ENCODE measurements around the gene MSRB2.

MSRB2 gene

GRCh38 chr10:23121135-23121534 lies 25.8 kb downstream of the MSRB2 start:
- no peak overlapping the region for H3K4me3 ChIP-seq (ENCODE audit: low read depth, low read length)
- POLR2A ChIA-PET, result no interaction called here
- DNase-seq (ENCODE audit: low read depth, low spot score), result no peak
- TF ChIP-seq CTCF (IDR thresholded peaks at IDR 0.05; ENCODE audit: insufficient read depth, low read length, missing control alignments), result no peak
- CTCF ChIA-PET, result no interaction called here

- no peak for DNase-seq (ENCODE audit: low read depth, low spot score)
- no peak overlapping the region for H3K4me3 ChIP-seq (ENCODE audit: low read depth, low read length)
- no peak for TF ChIP-seq CTCF (IDR thresholded peaks at IDR 0.05; ENCODE audit: insufficient read depth, low read length, missing control alignments)
- ChIA-PET POLR2A (no interaction called here), CTCF (interaction anchor here (1.4 kb wide), 1 partner anchor 22 kb away, joined by 5 read pairs; no protein-coding TSS in a partner anchor)
Observed at GRCh38 chr10:23136462-23136861, 41.1 kb downstream of the MSRB2 start.

GRCh38 chr10:23139677-23140076 lies 44.3 kb downstream of the MSRB2 start:
- POLR2A ChIA-PET, result no interaction called here

GRCh38 chr10:23141995-23142394 lies 46.6 kb downstream of the MSRB2 start:
- H3K4me3 ChIP-seq (ENCODE audit: low read depth, low read length), result no peak overlapping the region
- POLR2A ChIA-PET, result no interaction called here
- TF ChIP-seq CTCF (IDR thresholded peaks at IDR 0.05; ENCODE audit: insufficient read depth, low read length, missing control alignments), result no peak
- CTCF ChIA-PET, result no interaction called here
- DNase-seq (ENCODE audit: low read depth, low spot score), result no peak

More at GRCh38 chr10:23139677-23140076, 44.3 kb downstream of the MSRB2 start:
- TF ChIP-seq CTCF (IDR thresholded peaks at IDR 0.05; ENCODE audit: insufficient read depth, low read length, missing control alignments), result no peak
- CTCF ChIA-PET, result no interaction called here
- no peak for DNase-seq (ENCODE audit: low read depth, low spot score)
- no peak overlapping the region for H3K4me3 ChIP-seq (ENCODE audit: low read depth, low read length)

GRCh38 chr10:23146258-23146657 lies 50.9 kb downstream of the MSRB2 start:
- POLR2A ChIA-PET, result no interaction called here
- TF ChIP-seq CTCF (IDR thresholded peaks at IDR 0.05; ENCODE audit: insufficient read depth, low read length, missing control alignments), result no peak
- H3K4me3 ChIP-seq (ENCODE audit: low read depth, low read length), result no peak overlapping the region
- CTCF ChIA-PET, result interaction anchor here (1.6 kb wide), 1 partner anchor 11 kb away, joined by 4 read pairs; no protein-coding TSS in a partner anchor
- DNase-seq (ENCODE audit: low read depth, low spot score), result no peak

- no peak for DNase-seq (ENCODE audit: low read depth, low spot score)
- CTCF ChIA-PET, result interaction anchor here (1.6 kb wide), 1 partner anchor 11 kb away, joined by 4 read pairs; no protein-coding TSS in a partner anchor
- no peak overlapping the region for H3K4me3 ChIP-seq (ENCODE audit: low read depth, low read length)
- TF ChIP-seq CTCF (IDR thresholded peaks at IDR 0.05; ENCODE audit: insufficient read depth, low read length, missing control alignments), result no peak
- POLR2A ChIA-PET, result no interaction called here
Observed at GRCh38 chr10:23147035-23147434, 51.7 kb downstream of the MSRB2 start.

All from AG04449 (cell line).